Measurements from ENCODE around the gene RIMS1.

- TF ChIP-seq CTCF (IDR thresholded peaks at IDR 0.05; ENCODE audit: low read length) (no peak), EZH2 (optimal IDR thresholded peaks at IDR 0.05; ENCODE audit: low read depth, low read length) (no peak), EZH2phosphoT487 (IDR thresholded peaks at IDR 0.05; ENCODE audit: low read length) (no peak)
Observed at GRCh38 chr6:71933881-71934280, 47.5 kb downstream of the RIMS1 start.
